Astrocyte of the spinal cord (primary cell): Measurements from ENCODE around the gene ALK.

Experiments used
- DNase-seq: peaks from one replicate; pipeline ENCODE4 v3.0.0; 2011; ENCODE audit warnings: low read depth, low spot score
- H3K4me3 ChIP-seq: 2 replicates; pipeline ENCODE4 v1.5.1; 2011; ENCODE audit warnings: low read depth, mild to moderate bottlenecking, low read length, moderate library complexity
- in situ Hi-C: cut with HindIII; loops from 2 replicates; pipeline ENCODE4 v1.10.0; 2017; ENCODE audit warnings: low sequenced_read_pairs
- TF ChIP-seq, protein P1 (sequence below): IDR thresholded peaks from 2 replicates; pipeline ENCODE4 v1.5.1; 2012; ENCODE audit warnings: low read depth, mild to moderate bottlenecking, low read length, inconsistent platforms

Gene ALK

DNA sequence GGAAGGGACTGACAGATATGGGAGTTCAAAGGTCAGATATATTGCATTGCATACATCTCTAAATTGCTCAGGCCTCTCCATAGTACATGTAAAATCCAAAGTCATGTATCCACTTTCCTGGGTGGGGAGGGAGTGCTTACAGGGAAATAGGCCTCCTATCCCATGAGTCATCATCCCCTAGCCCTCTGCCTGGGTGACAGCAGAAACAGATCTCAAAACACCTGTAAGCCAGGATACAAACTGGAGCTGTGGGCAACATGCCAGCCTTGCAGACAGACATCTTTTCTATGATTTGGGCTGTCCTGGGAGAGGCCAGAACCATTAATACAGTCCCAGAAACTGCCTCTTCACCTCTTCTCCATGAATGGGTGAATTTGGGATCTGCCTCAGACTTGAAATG, 4.8 kb downstream of the ALK start:
- TF ChIP-seq, protein P1, sequence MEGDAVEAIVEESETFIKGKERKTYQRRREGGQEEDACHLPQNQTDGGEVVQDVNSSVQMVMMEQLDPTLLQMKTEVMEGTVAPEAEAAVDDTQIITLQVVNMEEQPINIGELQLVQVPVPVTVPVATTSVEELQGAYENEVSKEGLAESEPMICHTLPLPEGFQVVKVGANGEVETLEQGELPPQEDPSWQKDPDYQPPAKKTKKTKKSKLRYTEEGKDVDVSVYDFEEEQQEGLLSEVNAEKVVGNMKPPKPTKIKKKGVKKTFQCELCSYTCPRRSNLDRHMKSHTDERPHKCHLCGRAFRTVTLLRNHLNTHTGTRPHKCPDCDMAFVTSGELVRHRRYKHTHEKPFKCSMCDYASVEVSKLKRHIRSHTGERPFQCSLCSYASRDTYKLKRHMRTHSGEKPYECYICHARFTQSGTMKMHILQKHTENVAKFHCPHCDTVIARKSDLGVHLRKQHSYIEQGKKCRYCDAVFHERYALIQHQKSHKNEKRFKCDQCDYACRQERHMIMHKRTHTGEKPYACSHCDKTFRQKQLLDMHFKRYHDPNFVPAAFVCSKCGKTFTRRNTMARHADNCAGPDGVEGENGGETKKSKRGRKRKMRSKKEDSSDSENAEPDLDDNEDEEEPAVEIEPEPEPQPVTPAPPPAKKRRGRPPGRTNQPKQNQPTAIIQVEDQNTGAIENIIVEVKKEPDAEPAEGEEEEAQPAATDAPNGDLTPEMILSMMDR, result no peak
- no peak overlapping the region for H3K4me3 ChIP-seq
- in situ Hi-C loops, result no loop called here
- DNase-seq, result no peak

DNA sequence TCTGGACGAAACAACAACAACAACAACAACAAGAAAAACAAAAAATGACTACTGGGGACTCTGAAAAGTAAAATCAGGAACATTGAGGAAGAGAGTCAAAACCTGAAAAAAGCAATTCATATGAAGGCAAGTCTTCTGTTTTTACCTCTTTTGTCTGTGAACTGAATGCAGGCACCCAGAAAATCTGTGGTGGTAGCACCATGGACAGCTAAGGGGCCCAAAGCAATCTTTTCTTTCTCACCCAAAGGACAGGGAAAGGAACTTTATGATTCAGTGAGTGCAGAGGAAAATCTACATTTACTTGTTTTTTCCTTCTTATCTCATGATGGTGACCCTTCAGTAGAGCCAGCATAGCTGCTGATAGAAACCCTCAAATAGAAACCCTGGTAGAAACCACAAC, 10.4 kb downstream of the ALK start:
- TF ChIP-seq, protein P1, result no peak
- no peak for DNase-seq
- in situ Hi-C loops, result no loop called here
- no peak overlapping the region for H3K4me3 ChIP-seq

DNA sequence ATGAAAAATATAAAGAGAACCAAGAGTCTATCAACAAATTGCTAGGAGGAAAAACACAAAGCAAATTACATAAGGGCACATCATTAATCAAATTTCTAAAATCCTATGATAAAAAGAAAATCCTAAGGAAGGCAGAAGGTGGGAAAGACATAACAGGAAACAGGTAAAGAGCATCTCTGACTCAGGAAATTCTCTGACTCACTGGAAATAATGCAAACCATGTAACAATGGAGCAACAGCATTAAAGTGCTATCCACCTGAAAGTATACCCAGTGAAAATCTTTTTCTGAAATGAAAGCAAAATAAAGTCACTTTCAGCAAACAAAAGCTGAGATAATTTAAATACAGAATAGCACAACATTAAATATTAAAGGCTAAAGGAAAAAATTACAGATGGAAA, 10.9 kb downstream of the ALK start:
- in situ Hi-C loops, result no loop called here
- DNase-seq, result no peak
- TF ChIP-seq, protein P1, result no peak
- H3K4me3 ChIP-seq, result no peak overlapping the region

DNA sequence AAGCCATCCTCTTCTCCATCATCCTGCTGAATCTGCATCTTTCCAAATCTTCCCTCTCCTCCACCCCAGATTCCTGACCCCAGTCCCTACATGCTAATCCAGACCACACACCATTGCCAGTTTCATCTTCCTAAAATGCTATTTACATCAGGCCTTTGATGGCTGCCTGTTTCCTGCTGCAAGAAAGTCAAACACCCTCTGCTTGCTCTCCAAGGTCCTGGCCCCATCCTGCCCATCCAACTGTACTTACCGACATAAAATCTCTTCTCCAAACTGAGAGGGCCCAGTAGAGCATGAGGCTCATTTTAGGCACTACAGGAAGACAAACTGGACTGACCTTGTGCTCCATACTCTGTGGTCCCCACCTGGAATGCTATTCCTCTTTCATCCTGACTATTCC, 19.0 kb downstream of the ALK start:
- TF ChIP-seq, protein P1, result no peak
- DNase-seq, result no peak
- H3K4me3 ChIP-seq, result no peak overlapping the region
- in situ Hi-C loops, result no loop called here

DNA sequence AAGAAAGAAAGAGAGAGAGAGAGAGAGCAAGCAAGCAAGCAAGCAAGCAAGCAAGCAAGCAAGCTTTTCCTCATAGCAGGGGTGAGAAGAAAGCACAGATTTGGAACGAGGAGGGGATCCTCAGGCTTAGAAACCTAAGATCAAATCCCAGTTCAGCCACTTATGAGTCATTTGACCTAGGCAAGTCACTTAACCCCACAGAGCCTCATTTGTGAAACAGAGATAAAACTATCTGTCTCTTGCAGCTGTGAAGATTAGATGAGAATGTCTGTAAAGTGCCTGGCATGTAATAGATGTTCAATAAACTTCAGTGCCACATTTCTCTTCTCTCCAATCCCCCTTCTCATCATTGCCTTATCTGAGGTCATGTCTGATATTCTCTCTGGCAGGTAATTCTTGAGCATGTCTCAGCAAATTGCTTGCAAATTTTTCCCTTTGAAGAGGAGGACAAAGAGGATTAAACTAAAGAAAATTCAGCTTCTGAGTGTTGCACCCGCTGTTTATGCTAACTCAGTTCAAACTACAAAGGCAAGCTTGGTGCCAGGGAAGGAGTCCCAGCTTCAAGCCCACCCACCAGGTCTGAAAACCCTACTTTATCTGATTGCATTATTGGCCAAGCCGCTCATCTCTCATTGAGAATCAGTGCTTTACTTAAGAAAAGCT, 20.3 kb downstream of the ALK start:
- TF ChIP-seq, protein P1, result no peak
- in situ Hi-C loops, result no loop called here
- no peak overlapping the region for H3K4me3 ChIP-seq
- DNase-seq, result no peak

DNA sequence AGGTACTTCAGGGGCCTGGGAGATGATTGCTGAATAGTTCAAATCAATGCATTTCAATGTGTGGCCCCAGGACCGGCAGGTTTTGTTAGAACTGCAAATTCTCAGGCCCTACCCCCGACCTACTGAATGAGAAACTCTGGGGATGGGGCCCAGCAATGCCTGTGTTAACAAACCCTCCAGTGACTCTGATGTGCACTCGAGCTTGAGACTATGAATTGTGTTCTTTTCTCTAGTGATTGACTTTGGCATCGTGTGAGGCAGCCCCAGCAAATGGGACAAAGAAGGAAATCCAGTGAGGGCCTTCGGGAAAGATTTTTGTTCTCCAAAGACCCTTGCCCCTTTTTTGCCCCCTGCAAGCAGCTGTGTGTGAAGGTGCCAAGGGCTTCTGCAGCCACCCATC, 22.4 kb downstream of the ALK start:
- in situ Hi-C loops, result no loop called here
- H3K4me3 ChIP-seq, result no peak overlapping the region
- no peak for DNase-seq
- TF ChIP-seq, protein P1, result no peak
